ENCODE results near the gene MALL. TPM values are rescaled to one million over a fixed set of nuclear protein-coding genes. Genes with fewer than 3 reads are reported as not detected.
"Not testable (repeated sequence)": the region's sequence is repeated elsewhere in the genome, so short reads cannot be mapped to it uniquely, and the experiment has no call there.

The MALL gene
- polyA plus RNA-seq (2011; rRNA removed) (0.48 and 0.63 TPM in 2 replicates), polyA minus RNA-seq (2011; rRNA and poly(A)+ RNA removed) (0.51 and 1.1 TPM in 2 replicates)

DNA sequence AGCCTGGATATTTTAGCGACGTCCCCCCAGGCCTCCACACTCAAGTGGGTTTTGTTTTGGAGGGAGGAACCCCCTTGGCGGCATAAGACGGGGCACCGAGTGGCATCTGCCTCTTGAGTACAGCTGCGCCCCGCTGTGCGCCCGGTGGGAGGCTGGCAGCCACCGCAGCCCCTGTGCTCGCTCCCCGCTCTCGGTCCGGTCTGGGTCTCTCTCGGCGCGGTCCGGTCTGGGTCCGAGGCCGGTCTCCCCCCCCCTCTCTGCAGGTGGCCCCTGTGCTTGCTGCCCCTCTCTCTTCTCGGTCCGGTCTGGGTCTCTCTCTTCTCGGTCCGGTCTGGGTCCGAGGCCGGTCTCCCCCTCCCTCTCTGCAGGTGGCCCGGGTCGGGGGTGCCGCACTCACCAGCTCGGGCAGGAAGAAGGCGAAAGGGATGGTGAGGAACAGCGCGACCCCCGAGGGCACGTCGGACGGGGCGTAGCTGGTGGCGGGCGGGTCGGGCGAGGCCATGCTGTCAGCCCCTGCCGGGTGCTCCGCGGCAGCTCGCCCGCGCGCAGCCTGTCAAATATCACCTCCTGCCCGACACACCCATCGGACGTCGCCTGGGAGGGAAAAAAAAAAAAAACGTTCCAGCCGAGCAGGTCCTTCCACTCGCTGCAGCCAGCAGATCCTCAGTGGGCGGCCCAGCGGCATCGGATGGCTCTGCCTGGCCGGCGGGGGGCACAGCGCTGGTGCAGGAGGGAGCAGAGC lies at the start of gene MALL:
Gene MALL, minus strand, starts transcription at position 532 of the 742 bp plus-strand sequence. Its CDS starts 30 bp downstream, at position 502.
- TF ChIP-seq, protein P1, sequence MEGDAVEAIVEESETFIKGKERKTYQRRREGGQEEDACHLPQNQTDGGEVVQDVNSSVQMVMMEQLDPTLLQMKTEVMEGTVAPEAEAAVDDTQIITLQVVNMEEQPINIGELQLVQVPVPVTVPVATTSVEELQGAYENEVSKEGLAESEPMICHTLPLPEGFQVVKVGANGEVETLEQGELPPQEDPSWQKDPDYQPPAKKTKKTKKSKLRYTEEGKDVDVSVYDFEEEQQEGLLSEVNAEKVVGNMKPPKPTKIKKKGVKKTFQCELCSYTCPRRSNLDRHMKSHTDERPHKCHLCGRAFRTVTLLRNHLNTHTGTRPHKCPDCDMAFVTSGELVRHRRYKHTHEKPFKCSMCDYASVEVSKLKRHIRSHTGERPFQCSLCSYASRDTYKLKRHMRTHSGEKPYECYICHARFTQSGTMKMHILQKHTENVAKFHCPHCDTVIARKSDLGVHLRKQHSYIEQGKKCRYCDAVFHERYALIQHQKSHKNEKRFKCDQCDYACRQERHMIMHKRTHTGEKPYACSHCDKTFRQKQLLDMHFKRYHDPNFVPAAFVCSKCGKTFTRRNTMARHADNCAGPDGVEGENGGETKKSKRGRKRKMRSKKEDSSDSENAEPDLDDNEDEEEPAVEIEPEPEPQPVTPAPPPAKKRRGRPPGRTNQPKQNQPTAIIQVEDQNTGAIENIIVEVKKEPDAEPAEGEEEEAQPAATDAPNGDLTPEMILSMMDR (IDR thresholded peaks at IDR 0.05; ENCODE audit: low read depth, low read length): no peak
- Histone ChIP-seq H3K4me3 (ENCODE audit: low read depth, low read length) (peak within 1 kb of the TSS; percentile 53), H3K27ac (ENCODE audit: low read depth, low read length) (no peak within 1 kb of the TSS), H3K27me3 (ENCODE audit: control insufficient read depth, insufficient read depth, low read length) (peaks cover 2% of the 10 kb centered on the region), H3K9me3 (ENCODE audit: control insufficient read depth, insufficient read depth, low read length) (no peaks in the 10 kb centered on the region; the same call in 1 of the 2 replicates)
- ChIA-PET CTCF (interaction anchor here (0.7 to 1.9 kb wide), 7 partner anchors 9 to 874 kb away, joined by 3 to 24 read pairs (median 4); no protein-coding TSS in a partner anchor), POLR2A (interaction anchor here (0.7 to 1.1 kb wide), 2 partner anchors 9 to 587 kb away, joined by 4 to 6 read pairs; no protein-coding TSS in a partner anchor)
- no peak for DNase-seq (ENCODE audit: low read depth, low spot score)

DNA sequence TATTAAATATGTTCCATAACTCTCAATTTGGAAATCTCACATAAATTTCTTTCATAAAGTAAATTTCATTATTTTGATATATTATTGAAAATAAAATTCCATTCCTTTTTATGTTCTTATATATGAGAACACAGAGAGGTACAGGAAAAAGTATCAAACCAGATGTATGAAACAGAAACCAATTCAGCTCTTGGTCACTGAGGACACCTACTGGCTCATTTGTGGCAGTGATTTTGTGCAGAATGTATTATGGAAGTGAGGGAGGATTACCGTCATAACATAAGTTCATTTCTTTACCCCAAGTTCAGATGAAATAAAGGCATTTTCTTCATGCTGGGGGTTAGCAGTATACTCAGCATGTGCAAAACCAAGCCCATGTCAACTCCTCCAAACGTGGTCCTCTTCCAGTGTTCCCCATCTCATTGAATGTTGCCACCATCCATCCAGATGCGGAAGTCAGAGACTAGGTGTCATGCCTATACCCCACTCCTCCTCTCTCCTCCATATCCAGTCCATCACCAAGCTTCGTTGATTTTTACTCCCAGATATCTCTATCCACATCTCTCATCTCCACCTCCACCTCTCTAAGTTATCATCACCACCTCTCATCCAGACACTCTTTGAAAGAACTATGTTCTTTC lies 41.7 kb upstream of the MALL start:
- peak; percentile 23 for DNase-seq (ENCODE audit: low read depth, low spot score)
- ChIA-PET CTCF (interaction anchor here (0.5 to 1.8 kb wide), 17 partner anchors 9 to 51 kb away, joined by 3 to 20 read pairs (median 4); partner anchors contain the start of gene MALL), POLR2A (no interaction called here)
- Histone ChIP-seq H3K27ac (ENCODE audit: low read depth, low read length) (no peak overlapping the region), H3K4me3 (ENCODE audit: low read depth, low read length) (no peak overlapping the region), H3K27me3 (ENCODE audit: control insufficient read depth, insufficient read depth, low read length) (no peaks in the 10 kb centered on the region), H3K9me3 (ENCODE audit: control insufficient read depth, insufficient read depth, low read length) (peaks cover 7% of the 10 kb centered on the region)
- TF ChIP-seq, protein P1 (IDR thresholded peaks at IDR 0.05; ENCODE audit: low read depth, low read length): peak; percentile 88

DNA sequence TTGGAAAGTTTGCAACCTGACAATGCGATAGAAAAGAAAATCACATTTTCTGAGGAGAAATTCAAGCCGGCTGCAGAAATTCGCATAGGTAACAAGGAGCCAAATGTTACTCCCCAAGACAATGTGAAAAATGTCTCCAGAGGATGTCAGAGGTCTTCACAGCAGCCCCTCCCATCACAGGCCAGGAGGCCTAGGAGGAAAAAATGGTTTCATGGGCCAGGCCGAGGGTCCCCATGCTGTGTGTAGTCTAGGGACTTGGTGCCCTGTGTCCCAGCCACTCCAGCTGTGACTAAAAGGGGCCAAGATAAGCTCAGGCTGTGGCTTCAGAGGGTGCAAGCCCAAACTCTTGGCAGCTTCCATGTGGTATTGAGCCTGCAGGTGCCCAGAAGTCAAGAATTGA lies 39.2 kb upstream of the MALL start:
- DNase-seq (ENCODE audit: low read depth, low spot score); H3K27ac ChIP-seq (ENCODE audit: low read depth, low read length); H3K27me3 ChIP-seq (ENCODE audit: control insufficient read depth, insufficient read depth, low read length); CTCF ChIA-PET; H3K9me3 ChIP-seq (ENCODE audit: control insufficient read depth, insufficient read depth, low read length); POLR2A ChIA-PET; H3K4me3 ChIP-seq (ENCODE audit: low read depth, low read length): not testable (repeated sequence)

DNA sequence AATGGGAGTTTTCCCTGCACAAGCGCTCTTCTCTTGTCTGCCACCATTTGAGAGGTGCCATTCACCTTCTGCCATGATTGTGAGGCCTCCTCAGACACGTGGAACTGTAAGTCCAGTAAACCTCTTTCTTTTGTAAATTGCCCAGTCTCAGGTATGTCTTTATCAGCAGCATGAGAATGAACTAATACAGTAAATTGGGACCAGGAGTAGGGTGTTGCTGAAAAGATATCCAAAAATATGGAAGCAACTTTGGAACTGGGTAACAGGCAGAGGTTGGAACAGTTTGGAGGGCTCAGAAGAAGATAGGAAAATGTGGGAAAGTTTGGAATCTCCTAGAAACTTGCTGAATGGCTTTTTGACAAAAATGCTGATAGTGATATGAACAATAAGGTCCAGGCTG lies 38.6 kb upstream of the MALL start:
- H3K27me3 ChIP-seq (ENCODE audit: control insufficient read depth, insufficient read depth, low read length): not testable (repeated sequence)

DNA sequence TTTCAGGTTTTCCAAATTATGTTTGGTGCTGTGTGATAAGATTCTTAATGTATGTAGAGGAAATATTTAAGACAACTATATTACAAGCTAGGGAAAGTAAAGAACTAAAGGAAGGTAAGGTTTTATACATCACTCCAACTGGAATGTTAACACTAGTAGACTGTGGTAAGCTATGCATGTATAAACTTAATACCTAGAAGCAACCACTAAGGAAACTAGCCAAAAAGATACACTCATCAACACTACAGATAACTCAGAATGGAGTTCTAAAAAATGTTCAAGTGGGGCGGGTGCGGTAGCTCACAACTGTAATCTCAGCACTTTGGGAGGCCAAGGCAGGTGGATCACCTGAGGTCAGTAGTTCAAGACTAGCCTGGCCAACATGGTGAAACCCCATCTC lies 37.8 kb upstream of the MALL start:
- CTCF ChIA-PET: no interaction called here

More for the DNA sequence above, 38.6 kb upstream of the MALL start:
- H3K9me3 ChIP-seq (ENCODE audit: control insufficient read depth, insufficient read depth, low read length); CTCF ChIA-PET; DNase-seq (ENCODE audit: low read depth, low spot score); POLR2A ChIA-PET; H3K27ac ChIP-seq (ENCODE audit: low read depth, low read length); H3K4me3 ChIP-seq (ENCODE audit: low read depth, low read length): not testable (repeated sequence)

More for the DNA sequence above, 37.8 kb upstream of the MALL start:
- H3K4me3 ChIP-seq (ENCODE audit: low read depth, low read length): no peak overlapping the region
- H3K27me3 ChIP-seq (ENCODE audit: control insufficient read depth, insufficient read depth, low read length): no peaks in the 10 kb centered on the region
- peaks cover 7% of the 10 kb centered on the region for H3K9me3 ChIP-seq (ENCODE audit: control insufficient read depth, insufficient read depth, low read length)
- no peak overlapping the region for H3K27ac ChIP-seq (ENCODE audit: low read depth, low read length)
- POLR2A ChIA-PET: no interaction called here
- TF ChIP-seq, protein P1 (IDR thresholded peaks at IDR 0.05; ENCODE audit: low read depth, low read length): no peak
- DNase-seq (ENCODE audit: low read depth, low spot score): no peak

All from AG04450 (cell line).